ENCODE measurements around the gene LCLAT1.

GRCh38 chr2:30530346-30530745 is 83.3 kb downstream of the LCLAT1 start:
- TF ChIP-seq CTCF (IDR thresholded peaks at IDR 0.05; ENCODE audit: low read depth, low read length): no peak
- no peak for TF ChIP-seq EZH2phosphoT487 (IDR thresholded peaks at IDR 0.05; ENCODE audit: low read depth)

Measured in OCI-LY3 (cell line).